Measurements from ENCODE around the gene COL18A1. TPM values are rescaled to one million over a fixed set of nuclear protein-coding genes. Genes with fewer than 3 reads are reported as not detected.

Gene COL18A1
- total RNA-seq, 1 experiment from 2014 or later: 3.4 TPM

- ChIA-PET POLR2A (interaction anchor here (0.5 kb wide), 1 partner anchor 335 kb away, joined by 3 read pairs; no protein-coding TSS in a partner anchor), CTCF (no interaction called here)
- TF ChIP-seq CTCF (IDR thresholded peaks at IDR 0.05; ENCODE audit: unreplicated experiment): no peak
- no peaks in the 10 kb centered on the region for H3K27me3 Mint-ChIP-seq (ENCODE audit: insufficient read depth, unreplicated experiment)
- peaks cover 3% of the 10 kb centered on the region for H3K9me3 Mint-ChIP-seq (ENCODE audit: unreplicated experiment)
- intact Hi-C loops (cut with micrococcal nuclease): no loop called here
- no peaks in the 10 kb centered on the region for H3K4me1 Mint-ChIP-seq (ENCODE audit: insufficient read depth, unreplicated experiment)
- DNase-seq (ENCODE audit: unreplicated experiment): no peak
- BruUV-seq (replicated peaks): no TSS peak
- peaks cover 7% of the 10 kb centered on the region for H3K36me3 Mint-ChIP-seq (ENCODE audit: insufficient read depth, unreplicated experiment)
- H3K27ac Mint-ChIP-seq (ENCODE audit: low read depth, unreplicated experiment): no peak overlapping the region
- H3K4me3 Mint-ChIP-seq (ENCODE audit: unreplicated experiment): no peak overlapping the region
These were observed 99.8 kb downstream of the COL18A1 start for GRCh38 chr21:45504516-45505415.

GRCh38 chr21:45505416-45506021 lies 100.6 kb downstream of the COL18A1 start:
- Mint-ChIP-seq H3K4me3 (ENCODE audit: unreplicated experiment) (no peak overlapping the region), H3K27ac (ENCODE audit: low read depth, unreplicated experiment) (no peak overlapping the region), H3K36me3 (ENCODE audit: insufficient read depth, unreplicated experiment) (peaks cover 7% of the 10 kb centered on the region), H3K4me1 (ENCODE audit: insufficient read depth, unreplicated experiment) (no peaks in the 10 kb centered on the region), H3K9me3 (ENCODE audit: unreplicated experiment) (no peaks in the 10 kb centered on the region), H3K27me3 (ENCODE audit: insufficient read depth, unreplicated experiment) (no peaks in the 10 kb centered on the region)
- no peak for TF ChIP-seq CTCF (IDR thresholded peaks at IDR 0.05; ENCODE audit: unreplicated experiment)
- intact Hi-C loops (cut with micrococcal nuclease): no loop called here
- DNase-seq (ENCODE audit: unreplicated experiment): peak; percentile 12
- no TSS peak for BruUV-seq (replicated peaks)
- ChIA-PET POLR2A (interaction anchor here (0.5 kb wide), 1 partner anchor 336 kb away, joined by 3 read pairs; no protein-coding TSS in a partner anchor), CTCF (interaction anchor here (0.6 kb wide), 1 partner anchor 22 kb away, joined by 3 read pairs; no protein-coding TSS in a partner anchor)

- BruUV-seq (replicated peaks): no TSS peak
- POLR2A ChIA-PET: no interaction called here
- no peaks in the 10 kb centered on the region for H3K4me1 Mint-ChIP-seq (ENCODE audit: insufficient read depth, unreplicated experiment)
- DNase-seq (ENCODE audit: unreplicated experiment): no peak
- CTCF ChIA-PET: interaction anchor here (0.6 kb wide), 2 partner anchors 23 to 579 kb away, joined by 3 read pairs; no protein-coding TSS in a partner anchor
- H3K27ac Mint-ChIP-seq (ENCODE audit: low read depth, unreplicated experiment): no peak overlapping the region
- TF ChIP-seq CTCF (IDR thresholded peaks at IDR 0.05; ENCODE audit: unreplicated experiment): no peak
- H3K36me3 Mint-ChIP-seq (ENCODE audit: insufficient read depth, unreplicated experiment): peaks cover 7% of the 10 kb centered on the region
- no peaks in the 10 kb centered on the region for H3K27me3 Mint-ChIP-seq (ENCODE audit: insufficient read depth, unreplicated experiment)
- H3K4me3 Mint-ChIP-seq (ENCODE audit: unreplicated experiment): no peak overlapping the region
- no peaks in the 10 kb centered on the region for H3K9me3 Mint-ChIP-seq (ENCODE audit: unreplicated experiment)
- intact Hi-C loops (cut with micrococcal nuclease): no loop called here
These were observed 101.4 kb downstream of the COL18A1 start for GRCh38 chr21:45506241-45506817.

All from MCF 10A (cell line).